ENCODE results near the gene POM121.
"Not testable (repeated sequence)": the region's sequence is repeated elsewhere in the genome, so short reads cannot be mapped to it uniquely, and the experiment has no call there.

DNA sequence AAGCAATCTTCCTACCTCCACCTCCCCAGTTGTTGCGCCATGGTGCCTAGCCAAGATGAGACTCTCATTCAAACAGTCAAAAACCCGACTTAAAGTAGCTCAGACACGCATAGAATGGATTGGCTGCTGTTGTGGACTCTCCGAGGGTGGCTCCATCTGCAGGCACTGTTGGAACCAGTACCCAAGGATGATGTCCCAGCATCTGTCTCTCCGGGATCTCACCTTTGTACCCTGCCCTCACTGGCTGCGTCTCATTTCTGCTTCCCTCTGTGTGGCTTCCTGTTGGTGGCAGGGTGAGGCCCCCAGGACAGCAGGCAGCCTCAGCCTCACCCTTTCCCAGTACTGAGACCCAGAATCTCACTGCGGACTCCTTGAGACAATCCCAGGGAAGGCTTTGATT is 49.9 kb downstream of the POM121 start:
- TF ChIP-seq POLR2A, EP300, POLR2AphosphoS5 (IDR thresholded peaks at IDR 0.05): not testable (repeated sequence)
- TF ChIP-seq, protein P1, sequence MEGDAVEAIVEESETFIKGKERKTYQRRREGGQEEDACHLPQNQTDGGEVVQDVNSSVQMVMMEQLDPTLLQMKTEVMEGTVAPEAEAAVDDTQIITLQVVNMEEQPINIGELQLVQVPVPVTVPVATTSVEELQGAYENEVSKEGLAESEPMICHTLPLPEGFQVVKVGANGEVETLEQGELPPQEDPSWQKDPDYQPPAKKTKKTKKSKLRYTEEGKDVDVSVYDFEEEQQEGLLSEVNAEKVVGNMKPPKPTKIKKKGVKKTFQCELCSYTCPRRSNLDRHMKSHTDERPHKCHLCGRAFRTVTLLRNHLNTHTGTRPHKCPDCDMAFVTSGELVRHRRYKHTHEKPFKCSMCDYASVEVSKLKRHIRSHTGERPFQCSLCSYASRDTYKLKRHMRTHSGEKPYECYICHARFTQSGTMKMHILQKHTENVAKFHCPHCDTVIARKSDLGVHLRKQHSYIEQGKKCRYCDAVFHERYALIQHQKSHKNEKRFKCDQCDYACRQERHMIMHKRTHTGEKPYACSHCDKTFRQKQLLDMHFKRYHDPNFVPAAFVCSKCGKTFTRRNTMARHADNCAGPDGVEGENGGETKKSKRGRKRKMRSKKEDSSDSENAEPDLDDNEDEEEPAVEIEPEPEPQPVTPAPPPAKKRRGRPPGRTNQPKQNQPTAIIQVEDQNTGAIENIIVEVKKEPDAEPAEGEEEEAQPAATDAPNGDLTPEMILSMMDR (IDR thresholded peaks at IDR 0.05) = not testable (repeated sequence)

Measured in suprapubic skin (tissue), 4 donors.